Measurements from ENCODE around the gene PTPN3. TPM values are rescaled to one million over a fixed set of nuclear protein-coding genes. Genes with fewer than 3 reads are reported as not detected.

Gene PTPN3
- total RNA-seq, 3 donors from 2014 or later (not counting 1 experiment from before 2014, with no cell fraction given) = not detected

- no peaks in the 10 kb centered on the region for H3K36me3 ChIP-seq (ENCODE audit: control insufficient read depth, insufficient read depth, low read length)
- no peaks in the 10 kb centered on the region for H3K9me3 ChIP-seq (ENCODE audit: control insufficient read depth, insufficient read depth, low read length)
- 41% methylated on average over 6 of the region's 6 CpGs for WGBS (ENCODE audit: insufficient coverage)
- H3K4me3 ChIP-seq (ENCODE audit: low read length) = no peak overlapping the region
- H3K4me1 ChIP-seq (ENCODE audit: control insufficient read depth, insufficient read depth, low read length) = no peaks in the 10 kb centered on the region
- no peak overlapping the region for H3K27ac ChIP-seq (ENCODE audit: low read length)
- Mint-ChIP-seq H3K27ac (no peak overlapping the region), H3K36me3 (no peaks in the 10 kb centered on the region), H3K4me3 (no peak overlapping the region), H3K4me1 (peaks cover 0 to 6% of the 10 kb centered on the region in 2 donors), H3K27me3 (ENCODE audit: low read depth in 2 of 2) (peaks cover 3 to 13% of the 10 kb centered on the region in 2 donors), H3K9me3 (no peaks in the 10 kb centered on the region)
- no peaks in the 10 kb centered on the region for H3K27me3 ChIP-seq (ENCODE audit: control insufficient read depth, insufficient read depth, low read length)
- intact Hi-C loops (cut with micrococcal nuclease) = no loop called here
- no peak for TF ChIP-seq CTCF (IDR thresholded peaks at IDR 0.05)
- DNase-seq (no peak), ATAC-seq (no peak)
These were observed 50.6 kb downstream of the PTPN3 start for GRCh38 chr9:109447329-109448076.

GRCh38 chr9:109444771-109445320 is 53.3 kb downstream of the PTPN3 start:
- intact Hi-C loops (cut with micrococcal nuclease) = no loop called here
- H3K27me3 Mint-ChIP-seq (ENCODE audit: low read depth in 2 of 2) = peaks cover 3 to 13% of the 10 kb centered on the region in 2 donors

GRCh38 chr9:109442716-109443115 is 55.4 kb downstream of the PTPN3 start:
- no peak for DNase-seq
- WGBS (ENCODE audit: insufficient coverage) = 91% methylated on average over 2 of the region's 2 CpGs
- Mint-ChIP-seq H3K9me3 (no peaks in the 10 kb centered on the region), H3K36me3 (no peaks in the 10 kb centered on the region), H3K4me3 (no peak overlapping the region), H3K27me3 (ENCODE audit: low read depth in 2 of 2) (peaks cover 10 to 27% of the 10 kb centered on the region in 2 donors), H3K27ac (no peak overlapping the region), H3K4me1 (peaks cover 14 to 16% of the 10 kb centered on the region in 2 donors)
- no peak overlapping the region for H3K4me3 ChIP-seq (ENCODE audit: low read length)
- H3K9me3 ChIP-seq (ENCODE audit: control insufficient read depth, insufficient read depth, low read length) = peaks cover 2% of the 10 kb centered on the region
- intact Hi-C loops (cut with micrococcal nuclease) = no loop called here
- no peak overlapping the region for H3K27ac ChIP-seq (ENCODE audit: low read length)
- ATAC-seq = no peak
- no peaks in the 10 kb centered on the region for H3K36me3 ChIP-seq (ENCODE audit: control insufficient read depth, insufficient read depth, low read length)
- peaks cover 7% of the 10 kb centered on the region for H3K4me1 ChIP-seq (ENCODE audit: control insufficient read depth, insufficient read depth, low read length)
- no peaks in the 10 kb centered on the region for H3K27me3 ChIP-seq (ENCODE audit: control insufficient read depth, insufficient read depth, low read length)
- no peak for TF ChIP-seq CTCF (IDR thresholded peaks at IDR 0.05)

More at GRCh38 chr9:109444771-109445320, 53.3 kb downstream of the PTPN3 start:
- DNase-seq (no peak), ATAC-seq (no peak)
- no peaks in the 10 kb centered on the region for H3K36me3 ChIP-seq (ENCODE audit: control insufficient read depth, insufficient read depth, low read length)
- Mint-ChIP-seq H3K27ac (no peak overlapping the region), H3K4me1 (peaks cover 15 to 17% of the 10 kb centered on the region in 2 donors), H3K9me3 (no peaks in the 10 kb centered on the region), H3K4me3 (no peak overlapping the region), H3K36me3 (no peaks in the 10 kb centered on the region)
- TF ChIP-seq CTCF (IDR thresholded peaks at IDR 0.05) = no peak
- H3K27ac ChIP-seq (ENCODE audit: low read length) = no peak overlapping the region
- 81% methylated on average over 3 of the region's 3 CpGs for WGBS (ENCODE audit: insufficient coverage)
- no peak overlapping the region for H3K4me3 ChIP-seq (ENCODE audit: low read length)
- H3K27me3 ChIP-seq (ENCODE audit: control insufficient read depth, insufficient read depth, low read length) = no peaks in the 10 kb centered on the region
- peaks cover 6% of the 10 kb centered on the region for H3K4me1 ChIP-seq (ENCODE audit: control insufficient read depth, insufficient read depth, low read length)
- peaks cover 2% of the 10 kb centered on the region for H3K9me3 ChIP-seq (ENCODE audit: control insufficient read depth, insufficient read depth, low read length)

Data from natural killer cell (primary cell).